ENCODE data around the gene C16orf74. TPM values are rescaled to one million over a fixed set of nuclear protein-coding genes. Genes with fewer than 3 reads are reported as not detected.

Gene C16orf74
- total RNA-seq, 1 experiment from 2014 or later: 3.4 TPM

DNA sequence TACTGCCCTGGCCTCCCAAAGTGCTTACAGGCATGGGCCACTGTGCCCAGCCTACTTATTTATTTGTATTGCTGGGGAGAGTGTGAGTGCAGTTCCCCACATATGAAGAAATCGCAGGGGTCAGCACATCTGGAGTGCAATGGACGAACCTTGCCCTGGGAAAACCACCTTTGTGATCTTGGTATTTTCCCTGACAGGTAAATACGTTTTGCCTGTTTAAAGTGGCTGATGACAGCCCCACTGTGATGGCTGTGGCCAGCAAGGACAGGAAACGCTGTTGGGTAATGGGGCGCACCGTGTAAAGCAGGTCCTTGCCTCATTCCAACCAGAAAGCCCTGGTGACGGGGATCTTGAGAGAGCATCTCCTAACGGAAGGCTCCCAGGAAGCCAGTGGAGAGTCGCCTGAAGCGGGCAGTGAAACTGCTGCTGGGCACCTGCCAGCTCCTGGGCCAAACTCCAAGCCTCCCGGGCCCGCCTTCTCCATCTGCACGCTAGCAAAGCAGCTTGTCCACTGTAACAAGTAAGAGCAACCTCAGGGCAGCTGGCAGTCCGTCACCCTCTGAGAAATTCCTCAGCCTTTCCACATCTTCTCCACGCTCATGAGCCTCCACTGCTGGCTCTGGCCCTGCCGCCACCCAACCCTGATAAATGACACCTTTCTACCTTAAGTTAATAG, 30.9 kb upstream of the C16orf74 start:
- Mint-ChIP-seq H3K27ac (ENCODE audit: unreplicated experiment) (no peak overlapping the region), H3K27me3 (ENCODE audit: unreplicated experiment) (no peaks in the 10 kb centered on the region), H3K36me3 (ENCODE audit: insufficient read depth, unreplicated experiment) (peaks cover 24% of the 10 kb centered on the region), H3K9me3 (ENCODE audit: low read depth, unreplicated experiment) (no peaks in the 10 kb centered on the region), H3K4me1 (ENCODE audit: low read depth, unreplicated experiment) (peaks cover 10% of the 10 kb centered on the region), H3K4me3 (ENCODE audit: low read depth, unreplicated experiment) (no peak overlapping the region)
- intact Hi-C loops (cut with micrococcal nuclease; ENCODE audit: unreplicated experiment): no loop called here
- no peak for DNase-seq
- CTCF ChIA-PET: no interaction called here
- no TSS peak for BruUV-seq (replicated peaks)
- TF ChIP-seq, protein P1, sequence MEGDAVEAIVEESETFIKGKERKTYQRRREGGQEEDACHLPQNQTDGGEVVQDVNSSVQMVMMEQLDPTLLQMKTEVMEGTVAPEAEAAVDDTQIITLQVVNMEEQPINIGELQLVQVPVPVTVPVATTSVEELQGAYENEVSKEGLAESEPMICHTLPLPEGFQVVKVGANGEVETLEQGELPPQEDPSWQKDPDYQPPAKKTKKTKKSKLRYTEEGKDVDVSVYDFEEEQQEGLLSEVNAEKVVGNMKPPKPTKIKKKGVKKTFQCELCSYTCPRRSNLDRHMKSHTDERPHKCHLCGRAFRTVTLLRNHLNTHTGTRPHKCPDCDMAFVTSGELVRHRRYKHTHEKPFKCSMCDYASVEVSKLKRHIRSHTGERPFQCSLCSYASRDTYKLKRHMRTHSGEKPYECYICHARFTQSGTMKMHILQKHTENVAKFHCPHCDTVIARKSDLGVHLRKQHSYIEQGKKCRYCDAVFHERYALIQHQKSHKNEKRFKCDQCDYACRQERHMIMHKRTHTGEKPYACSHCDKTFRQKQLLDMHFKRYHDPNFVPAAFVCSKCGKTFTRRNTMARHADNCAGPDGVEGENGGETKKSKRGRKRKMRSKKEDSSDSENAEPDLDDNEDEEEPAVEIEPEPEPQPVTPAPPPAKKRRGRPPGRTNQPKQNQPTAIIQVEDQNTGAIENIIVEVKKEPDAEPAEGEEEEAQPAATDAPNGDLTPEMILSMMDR (IDR thresholded peaks at IDR 0.05; ENCODE audit: unreplicated experiment): no peak

DNA sequence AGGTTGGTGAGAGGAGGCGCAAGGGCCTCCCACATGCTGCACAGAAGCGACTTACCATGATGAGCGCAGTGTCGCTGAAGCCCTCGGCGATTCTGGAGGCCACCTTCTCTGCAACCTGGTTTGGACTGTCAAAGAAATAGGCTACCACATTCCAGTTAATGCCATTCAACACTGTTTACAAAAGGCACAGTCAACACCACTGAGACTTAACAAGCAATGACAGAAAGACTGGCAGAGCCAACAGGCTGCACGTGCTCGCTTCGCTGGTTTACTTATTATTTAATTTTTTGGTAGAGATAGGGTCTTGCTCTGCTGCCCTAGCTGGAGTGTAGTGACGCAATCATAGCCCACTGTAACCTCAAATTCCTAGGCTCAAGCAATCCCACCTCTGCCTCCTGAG, 30.3 kb upstream of the C16orf74 start:
- Mint-ChIP-seq H3K36me3 (ENCODE audit: insufficient read depth, unreplicated experiment) (peaks cover 24% of the 10 kb centered on the region), H3K4me1 (ENCODE audit: low read depth, unreplicated experiment) (peaks cover 10% of the 10 kb centered on the region), H3K27me3 (ENCODE audit: unreplicated experiment) (no peaks in the 10 kb centered on the region), H3K27ac (ENCODE audit: unreplicated experiment) (no peak overlapping the region), H3K4me3 (ENCODE audit: low read depth, unreplicated experiment) (no peak overlapping the region), H3K9me3 (ENCODE audit: low read depth, unreplicated experiment) (no peaks in the 10 kb centered on the region)
- CTCF ChIA-PET: interaction anchor here (0.7 kb wide), 1 partner anchor 10 kb away, joined by 4 read pairs; no protein-coding TSS in a partner anchor
- no TSS peak for BruUV-seq (replicated peaks)
- no peak for DNase-seq
- intact Hi-C loops (cut with micrococcal nuclease; ENCODE audit: unreplicated experiment): no loop called here
- TF ChIP-seq, protein P1 (IDR thresholded peaks at IDR 0.05; ENCODE audit: unreplicated experiment): no peak

DNA sequence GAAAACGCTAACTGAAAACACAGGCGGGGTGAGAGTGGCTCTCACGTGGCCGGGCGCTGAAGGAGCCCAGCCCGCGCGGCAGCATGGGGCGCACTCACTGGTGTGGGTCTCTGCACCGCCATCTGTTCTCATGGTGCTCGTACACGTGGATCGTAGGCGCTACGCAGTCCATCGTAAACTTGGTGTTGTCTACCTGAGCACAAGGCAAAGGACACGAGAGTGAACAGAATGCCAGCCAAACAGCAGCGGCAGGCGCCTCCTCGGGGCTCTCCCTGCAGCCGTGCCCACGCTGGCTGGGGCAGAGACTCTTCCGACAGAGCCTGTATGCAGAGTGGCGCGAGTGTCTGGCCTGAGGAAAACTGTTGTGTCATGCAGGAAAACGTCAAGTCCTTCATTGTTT, 29.4 kb upstream of the C16orf74 start:
- intact Hi-C loops (cut with micrococcal nuclease; ENCODE audit: unreplicated experiment): no loop called here
- DNase-seq: no peak
- BruUV-seq (replicated peaks): no TSS peak
- H3K4me3 Mint-ChIP-seq (ENCODE audit: low read depth, unreplicated experiment): no peak overlapping the region
- TF ChIP-seq, protein P1 (IDR thresholded peaks at IDR 0.05; ENCODE audit: unreplicated experiment): no peak
- CTCF ChIA-PET: no interaction called here
- peaks cover 10% of the 10 kb centered on the region for H3K4me1 Mint-ChIP-seq (ENCODE audit: low read depth, unreplicated experiment)
- no peaks in the 10 kb centered on the region for H3K27me3 Mint-ChIP-seq (ENCODE audit: unreplicated experiment)
- H3K36me3 Mint-ChIP-seq (ENCODE audit: insufficient read depth, unreplicated experiment): peaks cover 17% of the 10 kb centered on the region
- no peak overlapping the region for H3K27ac Mint-ChIP-seq (ENCODE audit: unreplicated experiment)
- H3K9me3 Mint-ChIP-seq (ENCODE audit: low read depth, unreplicated experiment): no peaks in the 10 kb centered on the region

DNA sequence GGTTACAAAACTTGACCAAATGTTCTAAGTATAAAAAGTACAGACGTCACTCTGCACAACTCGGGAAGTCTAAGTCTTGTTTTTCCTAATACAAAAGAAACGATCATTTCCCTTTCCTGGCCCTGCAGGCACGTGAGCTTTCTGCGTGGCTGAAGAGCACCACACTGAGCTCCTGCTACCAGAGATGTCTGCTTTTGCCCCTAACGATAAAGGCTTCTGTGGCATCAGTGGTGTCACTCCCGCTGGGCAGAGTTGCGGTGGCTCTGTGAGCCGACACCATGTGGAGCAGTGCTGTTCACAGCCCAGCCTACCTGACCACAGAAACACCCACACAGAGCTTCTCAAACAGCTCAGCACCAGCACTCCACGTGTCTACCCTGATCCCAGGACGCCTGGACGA, 28.0 kb upstream of the C16orf74 start:
- no peak for DNase-seq
- CTCF ChIA-PET: interaction anchor here (0.7 kb wide), 1 partner anchor 629 kb away, joined by 3 read pairs; no protein-coding TSS in a partner anchor
- Mint-ChIP-seq H3K27me3 (ENCODE audit: unreplicated experiment) (no peaks in the 10 kb centered on the region), H3K4me1 (ENCODE audit: low read depth, unreplicated experiment) (peaks cover 10% of the 10 kb centered on the region), H3K9me3 (ENCODE audit: low read depth, unreplicated experiment) (no peaks in the 10 kb centered on the region), H3K4me3 (ENCODE audit: low read depth, unreplicated experiment) (no peak overlapping the region), H3K36me3 (ENCODE audit: insufficient read depth, unreplicated experiment) (peaks cover 17% of the 10 kb centered on the region), H3K27ac (ENCODE audit: unreplicated experiment) (no peak overlapping the region)
- TF ChIP-seq, protein P1 (IDR thresholded peaks at IDR 0.05; ENCODE audit: unreplicated experiment): no peak
- BruUV-seq (replicated peaks): no TSS peak
- intact Hi-C loops (cut with micrococcal nuclease; ENCODE audit: unreplicated experiment): no loop called here
